ENCODE data around the gene HSPD1.

GRCh38 chr2:197446844-197447243 is 52.8 kb downstream of the HSPD1 start:
- TF ChIP-seq POLR2A (IDR thresholded peaks at IDR 0.05), result no peak
- TF ChIP-seq, protein P1, sequence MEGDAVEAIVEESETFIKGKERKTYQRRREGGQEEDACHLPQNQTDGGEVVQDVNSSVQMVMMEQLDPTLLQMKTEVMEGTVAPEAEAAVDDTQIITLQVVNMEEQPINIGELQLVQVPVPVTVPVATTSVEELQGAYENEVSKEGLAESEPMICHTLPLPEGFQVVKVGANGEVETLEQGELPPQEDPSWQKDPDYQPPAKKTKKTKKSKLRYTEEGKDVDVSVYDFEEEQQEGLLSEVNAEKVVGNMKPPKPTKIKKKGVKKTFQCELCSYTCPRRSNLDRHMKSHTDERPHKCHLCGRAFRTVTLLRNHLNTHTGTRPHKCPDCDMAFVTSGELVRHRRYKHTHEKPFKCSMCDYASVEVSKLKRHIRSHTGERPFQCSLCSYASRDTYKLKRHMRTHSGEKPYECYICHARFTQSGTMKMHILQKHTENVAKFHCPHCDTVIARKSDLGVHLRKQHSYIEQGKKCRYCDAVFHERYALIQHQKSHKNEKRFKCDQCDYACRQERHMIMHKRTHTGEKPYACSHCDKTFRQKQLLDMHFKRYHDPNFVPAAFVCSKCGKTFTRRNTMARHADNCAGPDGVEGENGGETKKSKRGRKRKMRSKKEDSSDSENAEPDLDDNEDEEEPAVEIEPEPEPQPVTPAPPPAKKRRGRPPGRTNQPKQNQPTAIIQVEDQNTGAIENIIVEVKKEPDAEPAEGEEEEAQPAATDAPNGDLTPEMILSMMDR (IDR thresholded peaks at IDR 0.05), result no peak
